ACC112 (cell line): ENCODE data around the gene PTPRN2.

Source experiments
- H2AFZ ChIP-seq: fragments of 200-600 bp; sonication (generic); one replicate; pipeline ENCODE4 v1.6.0; 2017; ENCODE audit warnings: antibody characterized with exemption, low read length; ENCODE audit not compliant: unreplicated experiment
- H3K27ac ChIP-seq: fragments of 200-600 bp; sonication (generic); 2 replicates; pipeline ENCODE4 v1.5.1; 2014; ENCODE audit warnings: low read depth, mild to moderate bottlenecking, antibody characterized with exemption, low read length, moderate library complexity
- H3K27me3 ChIP-seq: fragments of 200-600 bp; sonication (generic); 2 replicates; pipeline ENCODE4 v1.6.1; 2014; ENCODE audit warnings: mild to moderate bottlenecking, antibody characterized with exemption, low read length, moderate library complexity, mixed read lengths; ENCODE audit not compliant: insufficient read depth
- H3K36me3 ChIP-seq: fragments of 200-600 bp; sonication (generic); 2 replicates; pipeline ENCODE4 v1.6.1; 2016; ENCODE audit warnings: mild to moderate bottlenecking, antibody characterized with exemption, low read length, moderate library complexity, mixed read lengths; ENCODE audit not compliant: insufficient read depth
- H3K4me1 ChIP-seq: fragments of 200-600 bp; sonication (generic); one replicate; pipeline ENCODE4 v1.6.1; 2016; ENCODE audit warnings: low read length, mixed read lengths; ENCODE audit not compliant: insufficient read depth, unreplicated experiment, control insufficient read depth
- H3K4me3 ChIP-seq: fragments of 200-600 bp; sonication (generic); 2 replicates; pipeline ENCODE4 v1.5.1; 2014; ENCODE audit warnings: mild to moderate bottlenecking, low read depth, low read length
- H3K79me2 ChIP-seq: fragments of 200-600 bp; sonication (generic); one replicate; pipeline ENCODE4 v1.6.0; 2016; ENCODE audit warnings: low read length; ENCODE audit not compliant: control insufficient read depth, unreplicated experiment, insufficient read depth

PTPRN2 gene

DNA sequence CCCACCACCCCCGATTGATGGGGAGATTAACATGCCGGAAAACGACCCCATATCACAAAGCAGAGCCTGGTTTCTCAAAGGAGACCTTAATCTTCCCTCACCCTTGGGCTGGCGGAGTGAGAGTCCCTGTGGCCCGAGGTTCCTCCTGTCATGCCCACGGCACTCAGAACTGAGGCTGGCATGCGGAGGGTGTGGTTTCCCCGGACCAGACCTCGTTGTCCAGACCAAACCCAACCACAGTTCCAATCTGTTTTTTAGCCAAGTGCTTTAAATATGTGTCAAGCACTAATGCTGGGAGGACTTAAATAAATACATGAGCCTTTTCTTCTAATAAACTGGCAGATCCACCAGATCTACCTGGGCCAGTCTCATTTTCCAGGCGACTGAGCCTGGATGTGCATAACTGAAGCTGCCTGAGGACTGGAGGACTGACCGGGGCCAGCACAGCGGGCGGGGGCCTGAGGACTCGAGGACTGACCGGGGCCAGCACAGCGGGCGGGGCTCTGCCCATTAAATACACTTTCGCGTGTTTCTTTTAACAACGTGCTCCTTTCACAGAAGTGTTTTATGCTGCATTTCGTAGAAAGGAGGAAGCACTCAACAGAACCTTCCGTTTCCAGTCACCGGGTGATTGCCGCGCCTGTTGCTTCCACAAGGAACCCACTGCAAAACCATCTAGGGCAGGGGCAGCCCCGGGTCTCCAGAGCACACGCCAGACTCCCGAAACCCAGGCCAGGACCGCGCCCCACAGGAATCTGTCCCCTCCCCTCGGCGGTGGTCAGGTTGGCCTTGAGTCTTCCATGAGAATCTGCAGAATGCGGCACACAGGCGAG lies 334.6 kb downstream of the PTPRN2 start:
- Histone ChIP-seq H3K4me1 (no peaks in the 10 kb centered on the region), H2AFZ (no peak overlapping the region), H3K79me2 (no peaks in the 10 kb centered on the region), H3K27ac (no peak overlapping the region), H3K27me3 (no peaks in the 10 kb centered on the region), H3K36me3 (no peaks in the 10 kb centered on the region), H3K4me3 (no peak overlapping the region)

DNA sequence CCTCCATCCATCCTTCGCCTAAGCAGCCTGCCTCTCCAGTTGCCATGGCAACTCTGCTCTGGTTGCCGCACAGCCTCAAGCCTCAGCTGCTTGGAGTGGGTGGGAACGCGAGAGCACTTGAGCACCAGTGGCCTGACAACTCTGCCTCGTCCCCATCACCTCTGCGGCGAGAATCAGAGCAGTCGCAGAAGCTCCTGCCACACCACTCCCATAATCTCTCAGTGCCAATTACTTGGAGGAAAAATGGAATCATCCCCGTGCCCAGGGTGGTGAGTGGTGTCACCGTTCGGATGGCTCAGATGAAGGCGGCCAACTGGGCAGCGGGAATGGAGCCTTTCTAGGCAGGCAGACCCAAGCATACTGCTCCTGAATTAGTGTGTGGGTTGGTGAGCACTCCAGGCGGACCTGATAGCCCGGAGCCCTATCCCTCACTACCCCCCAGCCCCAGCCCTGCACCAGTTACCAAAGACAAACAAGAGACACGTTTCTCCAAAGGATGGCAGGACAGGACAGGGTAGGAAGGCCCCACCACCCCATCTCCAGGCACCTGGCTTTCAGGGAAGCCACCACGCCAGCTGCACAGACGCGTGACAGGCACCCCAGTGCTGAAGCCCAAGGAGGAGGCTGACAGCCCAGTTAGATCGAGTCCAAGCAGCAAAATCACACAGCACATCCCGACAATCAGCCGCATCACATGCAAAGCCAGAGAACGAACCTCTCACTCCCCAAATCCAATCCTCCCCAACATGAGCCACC lies 335.4 kb downstream of the PTPRN2 start:
- Histone ChIP-seq H3K27ac (no peak overlapping the region), H3K4me3 (no peak overlapping the region), H3K27me3 (no peaks in the 10 kb centered on the region), H3K79me2 (no peaks in the 10 kb centered on the region), H3K36me3 (no peaks in the 10 kb centered on the region), H3K4me1 (no peaks in the 10 kb centered on the region), H2AFZ (no peak overlapping the region)

DNA sequence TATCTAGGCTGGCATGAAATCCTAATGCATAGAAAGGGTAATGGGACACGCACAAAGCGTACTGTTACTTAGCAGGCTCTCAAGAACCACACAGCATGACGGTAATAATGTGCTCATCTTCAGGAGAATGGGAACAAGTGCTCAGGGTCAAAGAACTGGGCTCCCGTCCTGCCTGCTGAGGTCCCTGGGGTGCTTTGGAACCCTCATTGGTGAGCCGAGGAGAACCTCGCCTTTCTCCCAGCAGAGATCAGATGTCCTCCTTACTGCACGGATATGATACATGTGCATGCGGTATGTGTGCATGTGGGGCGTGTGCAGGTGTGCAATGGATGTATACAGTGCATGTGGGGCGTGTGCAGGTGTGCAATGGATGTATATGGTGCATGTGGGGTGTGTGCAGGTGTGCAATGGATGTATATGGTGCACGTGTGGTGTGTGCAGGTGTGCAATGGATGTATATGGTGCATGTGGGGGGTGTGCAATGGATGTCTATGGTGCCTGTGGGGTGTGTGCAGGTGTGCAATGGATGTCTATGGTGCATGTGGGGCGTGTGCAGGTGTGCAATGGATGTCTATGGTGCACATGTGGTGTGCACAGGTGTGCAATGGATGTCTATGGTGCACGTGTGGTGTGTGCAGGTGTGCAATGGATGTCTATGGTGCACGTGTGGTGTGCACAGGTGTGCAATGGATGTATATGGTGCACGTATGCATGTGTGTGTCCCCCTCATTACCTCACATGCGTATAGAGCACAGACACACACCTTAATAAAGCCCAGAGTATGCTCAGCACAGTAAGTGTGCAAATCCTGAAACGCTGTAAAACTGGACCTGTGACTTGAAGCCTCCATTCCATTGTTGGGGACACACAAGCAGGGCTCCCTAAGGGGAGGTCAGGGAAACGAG lies 336.3 kb downstream of the PTPRN2 start:
- H2AFZ ChIP-seq: no peak overlapping the region
- H3K27ac ChIP-seq: no peak overlapping the region
- H3K36me3 ChIP-seq: no peaks in the 10 kb centered on the region
- no peaks in the 10 kb centered on the region for H3K79me2 ChIP-seq
- H3K4me1 ChIP-seq: no peaks in the 10 kb centered on the region
- H3K4me3 ChIP-seq: no peak overlapping the region
- H3K27me3 ChIP-seq: no peaks in the 10 kb centered on the region

DNA sequence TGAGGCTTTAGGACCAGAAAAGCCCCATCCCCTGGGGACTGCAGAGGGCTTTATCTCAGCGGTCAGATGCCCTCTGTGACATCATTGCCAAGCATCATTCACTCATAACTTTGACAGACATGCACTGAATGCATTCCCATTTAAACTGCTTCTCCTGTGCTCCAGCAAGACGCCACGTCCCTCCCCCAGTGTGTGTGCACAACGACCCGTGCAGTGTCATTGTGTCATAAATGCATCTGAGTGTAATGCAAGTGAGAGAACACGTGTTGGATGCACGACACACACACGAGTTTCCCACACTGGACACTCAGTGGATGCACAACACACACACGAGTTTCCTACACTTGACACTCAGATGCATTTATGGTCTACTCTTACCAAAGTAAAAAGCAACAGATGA lies 337.9 kb downstream of the PTPRN2 start:
- no peak overlapping the region for H3K4me3 ChIP-seq
- H3K4me1 ChIP-seq: no peaks in the 10 kb centered on the region
- no peak overlapping the region for H3K27ac ChIP-seq
- no peaks in the 10 kb centered on the region for H3K79me2 ChIP-seq
- no peaks in the 10 kb centered on the region for H3K27me3 ChIP-seq
- no peaks in the 10 kb centered on the region for H3K36me3 ChIP-seq
- H2AFZ ChIP-seq: no peak overlapping the region

DNA sequence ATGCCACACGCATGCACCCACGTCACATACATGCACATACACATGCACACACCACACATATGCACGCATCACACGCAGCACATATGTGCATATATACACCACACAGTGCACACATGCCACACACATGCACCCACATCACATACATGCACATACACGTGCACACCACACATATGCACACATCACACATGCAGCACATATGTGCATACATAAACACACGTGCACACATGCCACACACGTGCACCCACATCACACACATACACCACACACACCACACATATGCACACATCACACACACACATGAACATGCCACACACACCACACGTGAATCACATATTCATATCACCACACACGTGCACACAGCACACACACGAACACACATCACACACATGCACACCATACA lies 338.8 kb downstream of the PTPRN2 start:
- Histone ChIP-seq H2AFZ (no peak overlapping the region), H3K4me1 (no peaks in the 10 kb centered on the region), H3K27me3 (no peaks in the 10 kb centered on the region), H3K36me3 (no peaks in the 10 kb centered on the region), H3K79me2 (no peaks in the 10 kb centered on the region), H3K27ac (no peak overlapping the region), H3K4me3 (no peak overlapping the region)

DNA sequence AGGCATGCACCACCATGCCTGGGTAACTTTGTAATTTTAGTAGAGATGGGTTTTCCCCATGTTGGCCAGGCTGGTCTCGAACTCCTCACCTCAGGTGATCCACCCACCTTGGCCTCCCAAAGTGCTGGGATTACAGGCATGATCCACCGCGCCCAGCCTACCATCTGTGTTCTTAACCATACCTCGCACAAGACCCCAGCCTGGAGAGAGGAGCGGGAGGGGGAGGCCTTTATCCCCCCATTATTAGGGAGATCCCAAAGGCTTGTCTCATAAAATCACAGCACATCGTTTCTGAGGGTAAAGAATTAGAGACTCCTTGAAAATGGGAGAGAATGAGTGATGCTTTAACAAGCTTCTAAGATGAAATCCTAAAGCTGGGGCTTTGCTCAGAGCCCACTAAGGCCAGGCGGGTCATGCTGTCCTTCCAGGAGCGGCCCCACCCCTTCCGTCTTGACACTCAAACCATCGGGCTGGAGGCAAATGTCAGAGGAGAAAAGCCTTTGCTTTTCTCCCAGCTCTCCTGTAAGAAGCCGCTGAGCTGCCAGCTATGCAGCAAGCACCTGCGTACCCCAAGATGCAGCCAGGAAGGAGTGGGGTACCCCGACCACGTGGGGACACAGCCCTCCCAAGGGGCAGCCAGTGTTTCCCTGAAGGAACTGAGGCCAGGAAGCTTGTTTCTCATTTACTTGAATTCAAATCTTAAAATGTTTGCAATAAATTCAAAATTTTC lies 339.7 kb downstream of the PTPRN2 start:
- Histone ChIP-seq H3K79me2 (no peaks in the 10 kb centered on the region), H2AFZ (no peak overlapping the region), H3K4me1 (no peaks in the 10 kb centered on the region), H3K36me3 (no peaks in the 10 kb centered on the region), H3K27ac (no peak overlapping the region), H3K4me3 (no peak overlapping the region), H3K27me3 (no peaks in the 10 kb centered on the region)

DNA sequence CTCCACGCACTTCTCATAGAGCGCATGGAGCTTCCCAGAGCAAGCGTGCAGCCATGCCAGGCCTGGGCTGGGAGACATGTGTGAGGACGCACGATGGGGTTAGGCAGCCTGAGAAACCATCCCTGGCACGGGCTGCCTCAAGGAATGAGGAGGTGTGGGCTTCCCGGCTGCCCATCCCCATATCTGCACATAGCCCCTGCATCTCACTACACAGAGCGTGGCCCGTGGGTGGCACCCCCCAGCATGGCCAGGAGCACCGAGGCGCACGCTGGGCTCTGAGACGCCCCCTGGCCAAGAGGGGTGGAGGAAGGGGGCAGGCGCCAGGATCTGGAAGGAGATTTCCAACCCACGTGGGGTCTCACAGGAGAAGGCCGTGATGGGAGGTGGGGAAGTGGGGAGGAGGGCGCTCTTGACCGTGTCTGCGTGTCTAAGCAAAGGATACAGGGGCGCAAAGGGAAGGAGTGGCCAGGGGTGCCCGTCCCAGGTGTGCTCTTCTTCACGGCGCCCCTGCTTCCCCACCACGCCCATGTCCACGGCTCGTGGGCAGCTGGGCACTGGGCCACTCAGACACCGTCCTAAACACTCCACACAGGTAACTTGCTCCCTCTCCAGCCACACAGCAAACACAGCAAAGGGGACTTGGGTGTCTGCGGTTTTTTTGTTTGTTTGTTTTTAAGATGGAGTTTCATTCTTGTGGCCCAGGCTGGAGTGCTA lies 340.5 kb downstream of the PTPRN2 start:
- H3K4me1 ChIP-seq: no peaks in the 10 kb centered on the region
- no peaks in the 10 kb centered on the region for H3K36me3 ChIP-seq

DNA sequence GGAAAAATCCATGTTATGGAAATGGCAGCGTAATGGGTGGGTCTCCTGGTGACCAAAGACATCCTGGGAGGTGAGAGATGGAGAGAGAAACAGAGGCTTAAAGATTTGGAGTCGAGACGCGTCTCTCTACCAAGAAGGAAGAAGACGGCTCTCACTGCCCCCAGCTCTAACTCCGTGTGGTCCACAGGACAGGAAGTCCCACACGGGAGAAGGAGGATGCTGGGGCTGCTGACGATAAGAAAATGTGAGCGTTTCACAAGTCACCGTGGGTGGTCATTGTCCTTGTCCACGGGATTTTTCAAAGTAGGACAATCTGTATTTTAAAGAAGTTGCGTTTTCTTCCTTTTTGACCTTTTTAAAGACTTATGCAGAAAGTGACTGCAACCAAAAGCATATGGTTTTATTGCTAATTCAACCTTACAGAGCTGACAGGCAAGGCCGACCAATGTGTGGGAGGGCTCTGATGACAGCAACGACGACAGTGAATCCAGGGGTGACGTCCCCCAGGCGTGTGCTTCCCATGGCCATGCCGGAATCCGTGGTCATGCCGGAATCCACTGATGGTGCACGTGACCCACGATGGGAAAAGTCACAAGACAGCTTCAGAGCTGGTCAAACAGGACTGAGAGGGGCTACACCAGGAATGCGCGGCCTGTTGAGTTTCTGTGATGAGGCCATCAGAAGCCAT lies 341.2 kb downstream of the PTPRN2 start:
- Histone ChIP-seq H3K27ac (no peak overlapping the region), H3K27me3 (no peaks in the 10 kb centered on the region), H2AFZ (no peak overlapping the region), H3K36me3 (no peaks in the 10 kb centered on the region), H3K4me3 (no peak overlapping the region), H3K79me2 (no peaks in the 10 kb centered on the region), H3K4me1 (no peaks in the 10 kb centered on the region)

More for the DNA sequence above, 340.5 kb downstream of the PTPRN2 start:
- Histone ChIP-seq H3K4me3 (no peak overlapping the region), H3K79me2 (no peaks in the 10 kb centered on the region), H2AFZ (no peak overlapping the region), H3K27me3 (no peaks in the 10 kb centered on the region), H3K27ac (no peak overlapping the region)

DNA sequence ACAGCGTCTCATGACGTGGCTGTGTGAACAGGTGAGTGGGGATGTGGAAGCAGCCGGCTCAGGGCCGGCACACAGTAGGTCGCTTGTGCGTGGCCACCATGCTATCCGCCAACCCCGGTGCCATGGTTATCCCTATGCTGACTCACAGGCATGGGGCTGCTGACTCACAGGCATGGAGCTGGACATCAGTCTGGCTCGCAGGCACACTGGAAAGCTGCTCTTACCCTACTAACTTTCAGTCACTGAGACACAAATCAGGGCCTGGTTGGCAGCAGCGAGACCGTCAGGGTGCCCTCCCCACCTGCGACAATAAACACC lies 341.9 kb downstream of the PTPRN2 start:
- no peak overlapping the region for H3K27ac ChIP-seq
- H3K79me2 ChIP-seq: no peaks in the 10 kb centered on the region
- no peak overlapping the region for H2AFZ ChIP-seq
- no peak overlapping the region for H3K4me3 ChIP-seq
- no peaks in the 10 kb centered on the region for H3K27me3 ChIP-seq
- H3K36me3 ChIP-seq: no peaks in the 10 kb centered on the region
- no peaks in the 10 kb centered on the region for H3K4me1 ChIP-seq
